Tibial artery (tissue), 4 donors: ENCODE measurements around the gene ERBB4.
"Not testable (repeated sequence)": the region's sequence is repeated elsewhere in the genome, so short reads cannot be mapped to it uniquely, and the experiment has no call there.

Source experiments
- DNase-seq, 2 donors: peaks; one replicate each; pipeline ENCODE4 v3.0.0-alpha.2; 2019
- H3K27ac ChIP-seq, 2 donors: fragments of 200-600 bp; sonication (generic) in 1 of 2; 1 replicate in 1 of 2; 2 replicates in 1 of 2; pipeline ENCODE4 v1.5.1; 2018 to 2019; ENCODE audit warnings: mild to moderate bottlenecking in 1 of 2
- H3K27me3 ChIP-seq, 2 donors: fragments of 200-600 bp; sonication (generic) in 1 of 2; one replicate each; pipeline versions ENCODE4 v1.5.1 to v1.6.0; 2016 to 2019
- H3K36me3 ChIP-seq, 3 donors: fragments of 200-600 bp; sonication (generic) in 2 of 3; one replicate each; pipeline ENCODE4 v1.5.1; 2016 to 2019; ENCODE audit warnings: mild to moderate bottlenecking in 2 of 3
- H3K4me1 ChIP-seq, 4 donors: fragments of 200-600 bp; sonication (generic) in 2 of 4; 1 replicate in 3 of 4; 2 replicates in 1 of 4; pipeline ENCODE4 v1.5.1; 2016 to 2019
- H3K4me3 ChIP-seq, 2 donors: fragments of 200-600 bp; sonication (generic) in 1 of 2; 1 replicate in 1 of 2; 2 replicates in 1 of 2; pipeline ENCODE4 v1.5.1; 2018 to 2019; ENCODE audit warnings: mild to moderate bottlenecking in 2 of 2
- H3K9me3 ChIP-seq, 3 donors: fragments of 200-600 bp; sonication (generic) in 1 of 3; one replicate each; pipeline ENCODE4 v1.5.1; 2016 to 2019
- CTCF ChIP-seq, 2 experiments: fragments of 200-600 bp in 1 of 2; fragments of 450-650 bp in 1 of 2; IDR thresholded peaks; one replicate each; pipeline ENCODE4 v1.5.1; 2017 to 2019; ENCODE audit warnings: antibody characterized with exemption in 2 of 2, mild to moderate bottlenecking in 1 of 2, moderate library complexity in 1 of 2
- intact Hi-C: fragments of 100-400 bp; cut with DNase I; formaldehyde crosslinking; loops from one replicate; pipeline ENCODE4 v1.15.0; 2023; ENCODE audit warnings: low total_unique reads

ERBB4 gene

DNA sequence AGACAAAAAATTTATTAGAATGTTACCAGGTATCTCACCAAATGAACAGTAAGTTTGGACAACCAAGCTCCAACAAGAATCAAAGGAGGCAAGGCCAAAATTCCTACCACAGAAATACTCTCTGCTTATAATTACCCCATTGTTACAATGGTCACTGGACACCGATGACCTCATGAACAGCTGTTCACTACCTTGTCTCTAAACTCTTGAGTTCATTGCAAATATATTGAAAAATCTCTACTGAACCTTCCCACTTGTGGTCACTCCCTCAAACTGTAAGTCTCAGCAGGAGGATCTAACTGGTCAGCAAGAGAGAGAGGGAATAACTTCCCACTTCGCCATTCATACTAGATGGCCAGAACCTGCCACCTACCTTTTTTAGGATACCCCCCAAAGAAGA is 50.0 kb downstream of the ERBB4 start:
- TF ChIP-seq CTCF (IDR thresholded peaks at IDR 0.05), result no peak
- H3K9me3 ChIP-seq, result no peaks in the 10 kb centered on the region

DNA sequence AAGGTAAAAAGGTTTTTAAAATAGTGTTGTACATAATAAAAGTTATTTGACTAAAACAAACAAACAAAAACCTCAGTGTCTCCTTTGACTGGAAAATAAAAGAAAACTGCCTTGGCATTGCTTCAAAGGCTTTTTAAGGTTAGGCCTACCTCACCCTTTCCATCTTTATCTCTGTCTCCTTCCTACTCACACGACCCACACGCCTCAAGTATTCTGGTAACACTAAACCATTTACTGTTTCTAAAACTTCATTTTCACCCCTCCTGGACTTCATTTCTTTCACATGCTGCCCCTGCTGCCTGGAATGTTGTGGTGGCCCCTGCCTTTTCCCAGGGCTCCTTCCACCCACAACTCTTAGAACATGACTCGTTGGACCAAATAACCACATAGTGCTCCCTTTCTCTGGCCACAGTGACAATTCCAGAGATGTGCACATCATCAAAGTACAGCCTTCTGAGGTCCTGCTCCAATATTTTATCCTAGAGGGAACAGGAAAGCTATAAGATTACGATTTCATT is 54.0 kb downstream of the ERBB4 start:
- H3K36me3 ChIP-seq, result no peaks in the 10 kb centered on the region
- H3K4me1 ChIP-seq, result no peaks in the 10 kb centered on the region
- no peaks in the 10 kb centered on the region for H3K9me3 ChIP-seq
- no peak overlapping the region for H3K4me3 ChIP-seq
- no peak for TF ChIP-seq CTCF (IDR thresholded peaks at IDR 0.05)
- H3K27me3 ChIP-seq, result no peaks in the 10 kb centered on the region
- H3K27ac ChIP-seq, result no peak overlapping the region
- DNase-seq, result no peak
- intact Hi-C loops, result no loop called here

More for the DNA sequence above, 50.0 kb downstream of the ERBB4 start:
- no peaks in the 10 kb centered on the region for H3K4me1 ChIP-seq
- DNase-seq, result no peak
- no peaks in the 10 kb centered on the region for H3K36me3 ChIP-seq
- no peaks in the 10 kb centered on the region for H3K27me3 ChIP-seq
- no peak overlapping the region for H3K27ac ChIP-seq
- no peak overlapping the region for H3K4me3 ChIP-seq
- intact Hi-C loops, result no loop called here

DNA sequence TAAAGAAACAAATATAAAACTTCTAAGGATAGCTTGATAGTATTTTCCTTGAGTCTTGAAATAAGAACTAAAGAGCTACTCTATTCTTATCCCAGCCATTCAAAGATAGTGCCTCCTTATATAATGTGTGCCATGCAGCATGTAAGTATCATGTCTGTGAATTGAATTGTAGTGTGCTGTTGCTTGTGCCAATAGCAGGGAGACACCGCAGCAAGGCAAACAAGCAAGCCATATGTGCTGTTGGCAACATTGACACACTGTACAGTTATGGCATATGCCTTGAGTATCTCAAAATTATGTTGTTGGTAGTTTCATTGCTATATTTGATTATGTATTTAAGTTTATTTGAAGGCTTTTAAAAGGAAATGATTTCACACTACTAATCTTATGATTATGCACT is 58.2 kb downstream of the ERBB4 start:
- intact Hi-C loops, result no loop called here
- no peak for DNase-seq
- no peak overlapping the region for H3K27ac ChIP-seq

GRCh38 chr2:212477571-212477970 is 61.0 kb downstream of the ERBB4 start:
- Histone ChIP-seq H3K4me1 (no peaks in the 10 kb centered on the region), H3K36me3 (no peaks in the 10 kb centered on the region), H3K4me3 (no peak overlapping the region), H3K9me3 (no peaks in the 10 kb centered on the region), H3K27ac (no peak overlapping the region), H3K27me3 (no peaks in the 10 kb centered on the region)
- DNase-seq, result no peak
- TF ChIP-seq CTCF (IDR thresholded peaks at IDR 0.05), result no peak
- intact Hi-C loops, result no loop called here

More for the DNA sequence above, 58.2 kb downstream of the ERBB4 start:
- H3K9me3 ChIP-seq, result no peaks in the 10 kb centered on the region
- no peak overlapping the region for H3K4me3 ChIP-seq
- TF ChIP-seq CTCF (IDR thresholded peaks at IDR 0.05), result no peak
- H3K4me1 ChIP-seq, result no peaks in the 10 kb centered on the region
- H3K36me3 ChIP-seq, result no peaks in the 10 kb centered on the region
- H3K27me3 ChIP-seq, result no peaks in the 10 kb centered on the region

DNA sequence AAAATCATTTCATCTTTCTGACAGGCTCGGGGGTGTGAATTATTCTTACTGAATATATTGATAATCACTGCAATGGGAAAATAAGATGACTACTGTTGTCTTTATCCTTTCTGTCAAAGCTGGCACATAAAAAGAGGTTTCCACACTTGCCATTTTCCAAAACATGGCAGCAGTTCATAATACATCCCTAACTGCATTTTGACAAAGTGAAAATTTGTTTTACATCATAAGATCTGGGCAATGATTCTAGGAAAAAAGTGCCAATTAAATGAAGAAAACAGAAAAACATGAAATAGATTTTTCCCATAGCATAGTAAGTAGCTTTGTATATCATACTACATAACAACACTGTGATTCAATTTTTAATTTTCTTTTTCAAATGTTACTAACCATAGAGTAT is 65.4 kb downstream of the ERBB4 start:
- H3K27me3 ChIP-seq, result no peaks in the 10 kb centered on the region
- no peak overlapping the region for H3K27ac ChIP-seq
- H3K4me3 ChIP-seq, result no peak overlapping the region
- H3K36me3 ChIP-seq, result no peaks in the 10 kb centered on the region
- DNase-seq, result no peak
- no peak for TF ChIP-seq CTCF (IDR thresholded peaks at IDR 0.05)
- intact Hi-C loops, result no loop called here
- no peaks in the 10 kb centered on the region for H3K9me3 ChIP-seq
- no peaks in the 10 kb centered on the region for H3K4me1 ChIP-seq

GRCh38 chr2:212467551-212467950 is 71.1 kb downstream of the ERBB4 start:
- H3K4me1 ChIP-seq, H3K36me3 ChIP-seq, H3K27ac ChIP-seq, H3K27me3 ChIP-seq, intact Hi-C loops, DNase-seq, H3K4me3 ChIP-seq, H3K9me3 ChIP-seq: not testable (repeated sequence)
